Measurements from ENCODE around the gene ULBP2. TPM values are rescaled to one million over a fixed set of nuclear protein-coding genes. Genes with fewer than 3 reads are reported as not detected.
A peak's percentile ranks its signal among the peaks of the same experiment; 100 is the strongest.
"Not testable (repeated sequence)": the region's sequence is repeated elsewhere in the genome, so short reads cannot be mapped to it uniquely, and the experiment has no call there.

Gene ULBP2
- polyA plus RNA-seq, 1 donor (not counting 4 experiments of a cell fraction or from before 2014, with no cell fraction given): 11.8 TPM

DNA sequence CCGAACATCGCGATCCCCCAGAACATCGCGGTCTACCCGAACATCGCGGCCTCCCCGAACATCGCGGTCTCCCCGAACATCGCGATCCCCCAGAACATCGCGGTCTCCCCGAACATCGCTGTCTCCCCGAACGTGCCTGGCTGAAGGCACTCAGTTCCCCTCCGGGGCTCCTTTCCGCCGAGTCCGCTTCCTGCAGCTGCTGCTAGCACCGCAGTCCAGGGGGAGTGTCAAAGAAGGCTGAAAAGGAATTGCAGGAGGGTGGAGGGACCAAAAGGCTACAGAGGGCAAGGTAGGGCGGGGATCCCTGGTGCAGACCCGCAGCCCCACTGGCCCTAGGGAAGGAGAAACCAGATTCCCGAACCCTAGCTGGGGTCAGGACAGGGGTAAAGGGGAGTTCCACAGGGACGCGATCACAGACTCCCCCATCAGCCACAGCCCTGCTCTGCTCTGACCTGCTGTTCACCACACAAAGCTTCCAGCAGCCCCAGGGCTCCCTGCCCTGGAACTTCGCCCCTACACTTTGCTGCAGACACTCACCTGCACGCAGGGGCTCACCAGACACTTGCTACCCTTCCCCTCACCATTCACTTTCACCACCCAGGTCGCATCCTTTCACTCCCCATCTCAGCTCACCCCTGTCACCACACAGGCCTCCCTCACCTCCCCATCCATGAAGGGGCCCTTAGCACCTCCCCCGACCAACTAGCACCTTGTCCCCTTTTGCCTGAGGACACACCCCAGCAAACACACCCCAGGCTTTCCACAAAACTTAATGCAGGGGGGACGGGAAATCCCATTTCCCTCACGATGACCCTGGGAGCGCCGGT lies 23.6 kb downstream of the ULBP2 start:
- peak overlapping the region; percentile 69 for H3K9ac ChIP-seq (ENCODE audit: control insufficient read depth, extremely low read depth, insufficient read depth, low read length)
- H3K27ac ChIP-seq (ENCODE audit: control insufficient read depth, insufficient read depth, low read length): no peak overlapping the region
- no peaks in the 10 kb centered on the region for H3K79me2 ChIP-seq (ENCODE audit: control insufficient read depth, insufficient read depth, low read length)
- peak; percentile 57 for TF ChIP-seq EZH2 (IDR thresholded peaks at IDR 0.05; ENCODE audit: low read length)
- TF ChIP-seq, protein P1, sequence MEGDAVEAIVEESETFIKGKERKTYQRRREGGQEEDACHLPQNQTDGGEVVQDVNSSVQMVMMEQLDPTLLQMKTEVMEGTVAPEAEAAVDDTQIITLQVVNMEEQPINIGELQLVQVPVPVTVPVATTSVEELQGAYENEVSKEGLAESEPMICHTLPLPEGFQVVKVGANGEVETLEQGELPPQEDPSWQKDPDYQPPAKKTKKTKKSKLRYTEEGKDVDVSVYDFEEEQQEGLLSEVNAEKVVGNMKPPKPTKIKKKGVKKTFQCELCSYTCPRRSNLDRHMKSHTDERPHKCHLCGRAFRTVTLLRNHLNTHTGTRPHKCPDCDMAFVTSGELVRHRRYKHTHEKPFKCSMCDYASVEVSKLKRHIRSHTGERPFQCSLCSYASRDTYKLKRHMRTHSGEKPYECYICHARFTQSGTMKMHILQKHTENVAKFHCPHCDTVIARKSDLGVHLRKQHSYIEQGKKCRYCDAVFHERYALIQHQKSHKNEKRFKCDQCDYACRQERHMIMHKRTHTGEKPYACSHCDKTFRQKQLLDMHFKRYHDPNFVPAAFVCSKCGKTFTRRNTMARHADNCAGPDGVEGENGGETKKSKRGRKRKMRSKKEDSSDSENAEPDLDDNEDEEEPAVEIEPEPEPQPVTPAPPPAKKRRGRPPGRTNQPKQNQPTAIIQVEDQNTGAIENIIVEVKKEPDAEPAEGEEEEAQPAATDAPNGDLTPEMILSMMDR (optimal IDR thresholded peaks at IDR 0.05 in 1 of 3, IDR thresholded peaks at IDR 0.05 in 1 of 3, conservative IDR thresholded peaks at IDR 0.05 in 1 of 3; ENCODE audit: extremely low read depth in 1 of 3, insufficient read depth in 2 of 3, low read length in 3 of 3): no peak
- no peak for DNase-seq (ENCODE audit: low read depth, low spot score)
- dilution Hi-C loops (cut with MboI; ENCODE audit: extremely low pct_ligation_motif_present, low sequenced_read_pairs): no loop called here
- H3K9me1 ChIP-seq (ENCODE audit: control insufficient read depth, extremely low read depth, insufficient read depth, low read length): no peaks in the 10 kb centered on the region
- H3K4me1 ChIP-seq (ENCODE audit: control insufficient read depth, extremely low read depth, insufficient read depth, low read length): peaks cover 10% of the 10 kb centered on the region
- peaks cover 35% of the 10 kb centered on the region for H3K27me3 ChIP-seq (ENCODE audit: control insufficient read depth, extremely low read depth, insufficient read depth, low read length)
- H3K4me3 ChIP-seq (ENCODE audit: control insufficient read depth in 2 of 3, extremely low read depth in 1 of 3, insufficient read depth in 2 of 3, low read depth in 1 of 3, low read length in 3 of 3): peak overlapping the region in 2 of 3 experiments; percentile 35 to 74
- H3K4me2 ChIP-seq (ENCODE audit: control insufficient read depth, extremely low read depth, insufficient read depth, low read depth, low read length): peak overlapping the region; percentile 88
- H3K36me3 ChIP-seq (ENCODE audit: control insufficient read depth in 2 of 2, extremely low read depth in 1 of 2, insufficient read depth in 2 of 2, low read length in 2 of 2): no peaks in the 10 kb centered on the region
- no peaks in the 10 kb centered on the region for H3K9me3 ChIP-seq (ENCODE audit: control insufficient read depth, low read depth, low read length)
- no peaks in the 10 kb centered on the region for H4K20me1 ChIP-seq (ENCODE audit: control insufficient read depth, extremely low read depth, insufficient read depth, low read length)
- FAIRE-seq: no peak
- H2AFZ ChIP-seq (ENCODE audit: control insufficient read depth, low read length): no peak overlapping the region

DNA sequence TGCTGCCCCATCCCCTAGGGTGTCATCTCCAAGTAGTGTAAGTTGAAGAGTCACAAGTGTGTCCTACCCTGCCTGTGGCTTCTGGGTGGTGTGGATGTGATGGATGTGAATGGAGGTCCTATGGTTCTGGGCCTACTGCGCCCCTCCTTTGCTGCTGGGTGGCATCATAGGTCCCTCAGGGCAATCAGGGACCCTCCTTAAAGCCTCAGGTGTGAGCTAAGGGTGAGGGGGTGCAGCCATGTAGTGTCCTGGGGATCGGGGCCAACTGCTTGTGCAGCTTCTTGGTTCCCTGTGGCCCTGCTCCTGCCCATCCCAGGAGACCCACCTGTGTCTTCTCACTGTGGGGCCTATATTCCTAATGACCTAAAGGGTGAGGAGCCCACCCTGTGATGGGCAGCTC lies 24.5 kb downstream of the ULBP2 start:
- H4K20me1 ChIP-seq (ENCODE audit: control insufficient read depth, extremely low read depth, insufficient read depth, low read length); dilution Hi-C loops (cut with MboI; ENCODE audit: extremely low pct_ligation_motif_present, low sequenced_read_pairs); H3K36me3 ChIP-seq (ENCODE audit: control insufficient read depth in 2 of 2, extremely low read depth in 1 of 2, insufficient read depth in 2 of 2, low read length in 2 of 2); H3K9ac ChIP-seq (ENCODE audit: control insufficient read depth, extremely low read depth, insufficient read depth, low read length); H3K9me3 ChIP-seq (ENCODE audit: control insufficient read depth, low read depth, low read length); H2AFZ ChIP-seq (ENCODE audit: control insufficient read depth, low read length); H3K4me2 ChIP-seq (ENCODE audit: control insufficient read depth, extremely low read depth, insufficient read depth, low read depth, low read length); H3K9me1 ChIP-seq (ENCODE audit: control insufficient read depth, extremely low read depth, insufficient read depth, low read length); H3K4me3 ChIP-seq (ENCODE audit: control insufficient read depth in 2 of 3, extremely low read depth in 1 of 3, insufficient read depth in 2 of 3, low read depth in 1 of 3, low read length in 3 of 3); DNase-seq (ENCODE audit: low read depth, low spot score); H3K27ac ChIP-seq (ENCODE audit: control insufficient read depth, insufficient read depth, low read length); H3K79me2 ChIP-seq (ENCODE audit: control insufficient read depth, insufficient read depth, low read length); FAIRE-seq; H3K4me1 ChIP-seq (ENCODE audit: control insufficient read depth, extremely low read depth, insufficient read depth, low read length): not testable (repeated sequence)
- H3K27me3 ChIP-seq (ENCODE audit: control insufficient read depth, extremely low read depth, insufficient read depth, low read length): peaks cover 32% of the 10 kb centered on the region

All from keratinocyte (primary cell).